ENCODE measurements around the gene ARIH2. TPM values are rescaled to one million over a fixed set of nuclear protein-coding genes. Genes with fewer than 3 reads are reported as not detected.

Gene ARIH2
- total RNA-seq, 1 donor from 2014 or later: 124 TPM

- H3K36me3 ChIP-seq (ENCODE audit: control insufficient read depth, insufficient read depth, low read length): peaks cover 11% of the 10 kb centered on the region
- no peak overlapping the region for H3K4me3 ChIP-seq (ENCODE audit: low read depth, low read length)
- FAIRE-seq: no peak
- no peaks in the 10 kb centered on the region for H3K27me3 ChIP-seq (ENCODE audit: control insufficient read depth, insufficient read depth, low read length)
- no peak for DNase-seq (ENCODE audit: low read depth)
- TF ChIP-seq, protein P1, sequence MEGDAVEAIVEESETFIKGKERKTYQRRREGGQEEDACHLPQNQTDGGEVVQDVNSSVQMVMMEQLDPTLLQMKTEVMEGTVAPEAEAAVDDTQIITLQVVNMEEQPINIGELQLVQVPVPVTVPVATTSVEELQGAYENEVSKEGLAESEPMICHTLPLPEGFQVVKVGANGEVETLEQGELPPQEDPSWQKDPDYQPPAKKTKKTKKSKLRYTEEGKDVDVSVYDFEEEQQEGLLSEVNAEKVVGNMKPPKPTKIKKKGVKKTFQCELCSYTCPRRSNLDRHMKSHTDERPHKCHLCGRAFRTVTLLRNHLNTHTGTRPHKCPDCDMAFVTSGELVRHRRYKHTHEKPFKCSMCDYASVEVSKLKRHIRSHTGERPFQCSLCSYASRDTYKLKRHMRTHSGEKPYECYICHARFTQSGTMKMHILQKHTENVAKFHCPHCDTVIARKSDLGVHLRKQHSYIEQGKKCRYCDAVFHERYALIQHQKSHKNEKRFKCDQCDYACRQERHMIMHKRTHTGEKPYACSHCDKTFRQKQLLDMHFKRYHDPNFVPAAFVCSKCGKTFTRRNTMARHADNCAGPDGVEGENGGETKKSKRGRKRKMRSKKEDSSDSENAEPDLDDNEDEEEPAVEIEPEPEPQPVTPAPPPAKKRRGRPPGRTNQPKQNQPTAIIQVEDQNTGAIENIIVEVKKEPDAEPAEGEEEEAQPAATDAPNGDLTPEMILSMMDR (IDR thresholded peaks at IDR 0.05; ENCODE audit: insufficient read depth, low read length, severe bottlenecking): no peak
These were observed 67.3 kb downstream of the ARIH2 start for GRCh38 chr3:48985831-48986376.

DNA sequence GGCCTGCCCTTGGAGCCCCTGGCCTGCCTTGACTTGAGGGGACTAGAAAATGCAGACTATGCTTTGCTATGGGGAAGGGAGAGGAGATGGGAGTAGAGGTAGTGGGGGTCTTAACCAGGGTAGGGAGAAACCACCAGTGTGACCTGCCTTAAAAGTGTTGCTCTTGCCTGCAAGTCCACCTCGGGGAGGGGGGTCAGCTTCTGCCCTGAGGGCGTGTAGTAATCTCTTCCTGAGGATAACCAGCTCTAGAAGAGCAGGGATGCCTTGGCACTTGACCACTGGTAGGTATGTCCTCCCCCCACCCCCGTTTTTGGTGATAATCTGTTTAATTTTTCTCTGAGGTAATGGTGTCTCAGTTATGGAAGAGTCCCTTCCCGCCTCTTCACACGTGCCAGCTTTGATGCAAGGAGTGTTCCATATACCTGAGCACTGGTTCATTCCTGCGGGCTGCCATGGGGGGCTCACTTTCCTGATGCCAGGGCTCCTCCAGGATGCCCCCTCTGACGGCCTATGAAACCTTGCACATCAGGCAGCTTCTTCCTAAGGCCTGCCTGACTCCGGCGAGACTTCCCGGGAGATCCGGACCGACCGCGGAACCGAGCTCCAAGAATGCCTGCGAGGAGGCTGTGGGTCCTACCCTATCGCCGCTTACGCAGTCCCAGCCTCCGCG is 70.6 kb downstream of the ARIH2 start:
- peak overlapping the region; percentile 79 for H3K4me3 ChIP-seq (ENCODE audit: low read depth, low read length)
- DNase-seq (ENCODE audit: low read depth): no peak
- FAIRE-seq: no peak
- H3K36me3 ChIP-seq (ENCODE audit: control insufficient read depth, insufficient read depth, low read length): peaks cover 1% of the 10 kb centered on the region
- H3K27me3 ChIP-seq (ENCODE audit: control insufficient read depth, insufficient read depth, low read length): no peaks in the 10 kb centered on the region
- TF ChIP-seq, protein P1 (IDR thresholded peaks at IDR 0.05; ENCODE audit: insufficient read depth, low read length, severe bottlenecking): no peak

GRCh38 chr3:48989796-48990635 is 71.4 kb downstream of the ARIH2 start, which contains the start of gene P4HTM:
Gene P4HTM (plus strand): TSS chr3:48990241. CDS start chr3:48990257, 16 bp downstream.
- peak within 1 kb of the TSS; percentile 79 for H3K4me3 ChIP-seq (ENCODE audit: low read depth, low read length)
- DNase-seq (ENCODE audit: low read depth): peak; percentile 63
- H3K27me3 ChIP-seq (ENCODE audit: control insufficient read depth, insufficient read depth, low read length): no peaks in the 10 kb centered on the region
- FAIRE-seq: no peak
- H3K36me3 ChIP-seq (ENCODE audit: control insufficient read depth, insufficient read depth, low read length): peaks cover 1% of the 10 kb centered on the region
- TF ChIP-seq, protein P1 (IDR thresholded peaks at IDR 0.05; ENCODE audit: insufficient read depth, low read length, severe bottlenecking): peak; percentile 42

GRCh38 chr3:48990636-48991469 is 72.2 kb downstream of the ARIH2 start:
- peak overlapping the region; percentile 79 for H3K4me3 ChIP-seq (ENCODE audit: low read depth, low read length)
- no peak for DNase-seq (ENCODE audit: low read depth)
- TF ChIP-seq, protein P1 (IDR thresholded peaks at IDR 0.05; ENCODE audit: insufficient read depth, low read length, severe bottlenecking): no peak
- no peak for FAIRE-seq
- no peaks in the 10 kb centered on the region for H3K27me3 ChIP-seq (ENCODE audit: control insufficient read depth, insufficient read depth, low read length)
- H3K36me3 ChIP-seq (ENCODE audit: control insufficient read depth, insufficient read depth, low read length): no peaks in the 10 kb centered on the region

- peak; percentile 51 for DNase-seq (ENCODE audit: low read depth)
- Histone ChIP-seq H3K4me3 (ENCODE audit: low read depth, low read length) (no peak overlapping the region), H3K27me3 (ENCODE audit: control insufficient read depth, insufficient read depth, low read length) (no peaks in the 10 kb centered on the region), H3K36me3 (ENCODE audit: control insufficient read depth, insufficient read depth, low read length) (no peaks in the 10 kb centered on the region)
- TF ChIP-seq, protein P1 (IDR thresholded peaks at IDR 0.05; ENCODE audit: insufficient read depth, low read length, severe bottlenecking): no peak
- FAIRE-seq: no peak
These were observed 73.4 kb downstream of the ARIH2 start for GRCh38 chr3:48991851-48992545.
